ENCODE results near the gene YTHDC2.

DNA sequence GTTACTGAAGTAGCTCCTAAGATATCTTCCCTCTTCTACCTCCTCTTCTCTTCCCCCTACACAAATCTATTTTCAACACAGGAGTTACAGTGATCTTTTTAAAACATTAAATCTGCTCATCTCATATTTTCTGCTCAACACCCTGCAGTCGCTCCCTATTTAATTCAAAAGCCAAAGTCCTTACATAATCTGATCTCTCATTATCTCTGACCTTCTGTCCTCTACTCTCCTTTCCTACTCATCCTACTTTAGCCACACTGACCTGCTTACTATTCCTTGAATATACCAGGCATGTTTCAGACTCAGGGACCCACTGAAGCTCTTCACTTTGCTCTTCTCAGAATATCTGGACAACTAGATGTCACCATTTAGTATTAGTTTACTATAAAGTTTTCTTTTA is 87.9 kb downstream of the YTHDC2 start:
- TF ChIP-seq POLR2AphosphoS5 (IDR thresholded peaks at IDR 0.05) (no peak), EP300 (IDR thresholded peaks at IDR 0.05) (no peak), POLR2A (IDR thresholded peaks at IDR 0.05) (no peak)
- TF ChIP-seq, protein P1, sequence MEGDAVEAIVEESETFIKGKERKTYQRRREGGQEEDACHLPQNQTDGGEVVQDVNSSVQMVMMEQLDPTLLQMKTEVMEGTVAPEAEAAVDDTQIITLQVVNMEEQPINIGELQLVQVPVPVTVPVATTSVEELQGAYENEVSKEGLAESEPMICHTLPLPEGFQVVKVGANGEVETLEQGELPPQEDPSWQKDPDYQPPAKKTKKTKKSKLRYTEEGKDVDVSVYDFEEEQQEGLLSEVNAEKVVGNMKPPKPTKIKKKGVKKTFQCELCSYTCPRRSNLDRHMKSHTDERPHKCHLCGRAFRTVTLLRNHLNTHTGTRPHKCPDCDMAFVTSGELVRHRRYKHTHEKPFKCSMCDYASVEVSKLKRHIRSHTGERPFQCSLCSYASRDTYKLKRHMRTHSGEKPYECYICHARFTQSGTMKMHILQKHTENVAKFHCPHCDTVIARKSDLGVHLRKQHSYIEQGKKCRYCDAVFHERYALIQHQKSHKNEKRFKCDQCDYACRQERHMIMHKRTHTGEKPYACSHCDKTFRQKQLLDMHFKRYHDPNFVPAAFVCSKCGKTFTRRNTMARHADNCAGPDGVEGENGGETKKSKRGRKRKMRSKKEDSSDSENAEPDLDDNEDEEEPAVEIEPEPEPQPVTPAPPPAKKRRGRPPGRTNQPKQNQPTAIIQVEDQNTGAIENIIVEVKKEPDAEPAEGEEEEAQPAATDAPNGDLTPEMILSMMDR (IDR thresholded peaks at IDR 0.05) = no peak
